ENCODE measurements around the gene RETREG1.
"Not testable (repeated sequence)": the region's sequence is repeated elsewhere in the genome, so short reads cannot be mapped to it uniquely, and the experiment has no call there.

RETREG1 gene

DNA sequence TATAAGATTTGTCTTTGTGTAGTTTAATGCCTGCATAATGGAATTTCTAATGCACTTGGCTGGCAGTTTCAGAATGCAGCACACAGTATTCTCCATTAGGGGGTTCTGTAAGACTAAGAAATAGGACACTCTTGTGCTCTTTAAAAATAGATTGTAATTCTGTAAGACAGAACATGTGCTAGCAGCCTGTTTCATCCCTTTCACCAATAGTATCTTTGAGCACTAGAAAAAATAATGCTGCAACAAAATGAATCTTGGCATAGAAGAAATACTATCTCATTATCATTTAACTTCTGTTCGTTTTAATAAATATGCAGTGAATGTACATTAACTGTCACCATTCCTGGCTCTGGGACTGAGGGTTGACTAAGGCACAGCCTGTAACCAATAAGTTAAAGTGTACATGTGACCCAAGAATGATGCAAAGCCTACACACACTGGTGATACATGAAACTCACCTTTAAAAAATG lies 127.4 kb downstream of the RETREG1 start:
- DNase-seq (ENCODE audit: low read depth, low spot score): peak; percentile 17

DNA sequence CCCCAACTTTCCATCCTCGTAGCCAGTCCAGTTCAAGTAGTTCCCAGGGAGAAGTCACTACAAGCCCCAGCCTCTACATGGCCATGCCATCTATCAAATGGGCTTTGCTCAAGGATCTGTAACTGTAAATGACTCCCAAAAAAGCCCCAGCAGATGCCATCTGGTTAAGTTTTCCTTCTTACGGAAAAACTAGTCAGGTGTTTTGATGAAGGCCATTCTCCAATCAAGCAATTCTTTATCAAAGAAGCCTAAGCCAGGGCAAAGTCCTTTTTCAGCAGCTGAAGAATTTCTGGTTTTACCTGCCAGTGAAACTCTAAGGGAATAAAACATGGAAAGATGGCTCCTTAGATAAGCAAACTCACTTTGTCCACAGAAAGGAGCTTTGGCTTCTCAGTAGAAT lies 129.3 kb downstream of the RETREG1 start:
- DNase-seq (ENCODE audit: low read depth, low spot score): no peak

DNA sequence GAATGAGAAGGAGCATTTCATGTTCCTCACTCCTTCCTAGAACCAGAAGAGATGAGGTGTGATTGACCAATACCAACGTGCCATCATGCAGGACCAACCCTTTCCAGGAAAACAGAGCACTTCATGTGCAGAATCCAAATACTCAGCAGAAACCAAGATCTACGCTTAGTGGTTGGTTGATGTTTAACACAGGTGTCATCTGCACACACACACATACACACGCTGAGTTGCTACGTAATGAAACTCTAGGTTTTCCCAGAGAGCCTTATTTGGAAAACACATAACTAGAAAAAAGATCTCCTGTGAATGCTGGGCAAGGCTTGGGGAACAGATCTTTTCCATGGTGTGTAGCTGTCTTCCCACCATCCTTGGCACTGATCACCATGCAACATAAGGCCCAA lies 130.1 kb downstream of the RETREG1 start:
- no peak for DNase-seq (ENCODE audit: low read depth, low spot score)

DNA sequence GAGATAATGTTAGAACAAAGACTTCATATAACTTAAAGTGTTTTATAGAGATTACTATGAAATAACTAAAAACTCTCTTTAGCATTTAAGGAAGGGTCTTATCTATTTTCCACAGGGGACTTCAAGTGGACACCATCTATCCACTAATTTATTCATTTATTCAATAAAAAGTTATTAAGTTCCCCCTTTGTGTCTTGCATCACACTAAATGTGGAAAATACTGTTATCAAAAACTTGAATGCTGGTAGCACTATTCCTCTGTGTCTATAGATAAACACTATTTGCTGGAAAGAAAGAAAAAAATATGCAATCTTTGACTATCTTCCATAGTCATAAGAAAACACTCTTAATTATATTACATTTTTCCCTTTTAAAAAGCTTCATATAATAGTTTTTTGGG lies 131.1 kb downstream of the RETREG1 start:
- no peak for DNase-seq (ENCODE audit: low read depth, low spot score)

DNA sequence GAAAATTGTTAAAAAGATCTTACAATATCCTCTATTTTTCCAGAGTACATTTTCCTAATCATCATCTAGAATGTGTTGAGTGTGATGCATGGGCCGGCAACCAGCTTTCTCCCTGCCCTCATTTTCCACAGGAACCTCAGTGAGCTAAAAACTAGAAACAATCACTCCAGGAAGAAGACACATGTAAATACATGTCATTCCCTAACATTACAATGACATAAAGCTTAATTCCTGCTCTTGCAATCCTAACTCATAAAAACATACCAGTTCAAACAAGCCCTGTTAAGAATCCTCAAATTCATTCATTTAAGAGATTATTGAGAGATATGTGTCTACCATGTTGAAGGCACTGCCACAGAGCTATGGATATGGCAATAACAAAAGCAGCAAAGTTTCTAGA lies 132.7 kb downstream of the RETREG1 start:
- DNase-seq (ENCODE audit: low read depth, low spot score): no peak

DNA sequence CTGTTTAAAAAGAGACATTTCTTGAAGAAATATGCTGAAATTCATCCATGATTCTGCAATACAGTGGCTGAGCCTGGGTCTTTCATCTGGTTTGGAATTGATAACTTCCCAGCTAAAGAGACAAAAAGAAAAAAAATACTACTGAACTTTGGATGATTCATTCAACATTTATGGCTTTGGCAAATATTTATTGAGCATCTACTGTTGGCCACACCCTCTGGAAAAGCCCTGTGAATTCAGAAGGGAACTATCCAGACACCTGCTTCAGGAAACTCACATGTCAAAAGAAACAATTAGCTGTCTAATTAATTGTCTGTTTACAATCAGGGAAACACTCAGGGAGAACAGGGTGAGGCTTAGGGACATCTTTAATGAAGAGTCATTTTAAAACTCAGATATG lies 133.4 kb downstream of the RETREG1 start:
- DNase-seq (ENCODE audit: low read depth, low spot score): no peak

DNA sequence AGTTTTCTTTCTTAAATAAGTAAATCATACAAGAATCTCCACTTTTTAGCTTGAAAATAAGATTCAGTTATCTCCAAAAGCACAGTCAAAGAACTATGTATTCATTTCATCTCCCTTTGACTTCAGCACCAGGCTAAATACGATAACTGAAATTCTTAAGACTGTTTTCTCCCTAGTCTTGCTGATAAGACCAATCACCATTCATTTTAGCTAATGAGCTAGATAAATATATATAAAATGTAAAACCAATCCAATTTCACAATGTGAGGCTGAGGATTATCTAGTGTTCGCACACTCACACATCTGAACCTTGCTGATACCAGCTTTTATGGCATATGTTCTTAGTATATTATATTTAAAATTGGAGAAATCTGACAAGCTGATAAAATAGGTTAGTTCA lies 133.9 kb downstream of the RETREG1 start:
- DNase-seq (ENCODE audit: low read depth, low spot score): no peak

DNA sequence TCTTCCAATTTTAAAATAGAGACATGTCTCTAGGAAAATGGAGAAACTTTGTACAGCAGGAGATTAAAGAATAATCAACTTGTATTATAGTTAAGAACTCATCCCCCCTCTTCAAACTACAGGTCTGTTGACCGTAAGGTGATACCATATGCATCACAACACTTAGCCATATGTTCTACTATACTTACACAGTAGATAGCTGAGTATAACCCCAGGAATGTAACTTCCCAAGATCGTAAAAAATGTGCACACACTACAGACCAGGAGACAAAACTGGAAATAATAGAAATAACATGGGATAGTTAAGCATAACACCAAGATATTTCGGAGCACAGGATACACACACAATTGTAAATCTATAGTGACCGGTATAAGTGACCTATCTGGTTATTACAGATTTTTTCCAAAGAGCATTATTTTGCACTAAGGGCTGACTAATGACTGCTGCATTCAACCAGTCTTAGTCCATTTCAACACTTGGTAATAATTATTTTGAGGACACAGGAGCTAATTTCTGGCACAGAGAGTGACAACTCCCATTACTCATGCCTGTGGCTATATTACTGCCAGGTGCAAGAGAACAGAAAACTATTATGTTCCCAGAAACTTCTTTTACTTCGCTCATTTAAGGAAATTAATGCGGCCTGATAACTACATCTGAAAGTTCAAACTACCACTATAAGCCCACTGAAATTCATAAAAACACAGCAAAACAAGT lies 135.8 kb downstream of the RETREG1 start:
- DNase-seq (ENCODE audit: low read depth, low spot score): no peak

DNA sequence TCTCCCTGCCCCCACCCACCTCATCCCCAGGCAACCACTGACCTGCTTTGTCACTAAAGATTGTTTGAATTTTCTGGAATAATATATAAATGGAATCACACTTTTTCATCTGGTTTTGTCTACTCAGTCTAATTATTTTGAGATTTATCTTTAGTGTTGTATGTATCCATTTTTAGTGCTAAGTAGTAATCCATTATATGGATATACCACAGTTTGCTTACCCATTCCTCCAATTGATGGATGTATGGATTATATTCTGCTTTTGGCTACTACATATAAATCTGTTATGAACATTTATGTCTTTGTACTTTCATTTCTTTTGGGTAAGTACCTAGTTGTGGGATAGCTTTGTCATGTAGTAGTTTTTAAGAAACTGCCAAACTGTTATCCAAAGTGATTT lies 136.7 kb downstream of the RETREG1 start:
- DNase-seq (ENCODE audit: low read depth, low spot score): no peak

DNA sequence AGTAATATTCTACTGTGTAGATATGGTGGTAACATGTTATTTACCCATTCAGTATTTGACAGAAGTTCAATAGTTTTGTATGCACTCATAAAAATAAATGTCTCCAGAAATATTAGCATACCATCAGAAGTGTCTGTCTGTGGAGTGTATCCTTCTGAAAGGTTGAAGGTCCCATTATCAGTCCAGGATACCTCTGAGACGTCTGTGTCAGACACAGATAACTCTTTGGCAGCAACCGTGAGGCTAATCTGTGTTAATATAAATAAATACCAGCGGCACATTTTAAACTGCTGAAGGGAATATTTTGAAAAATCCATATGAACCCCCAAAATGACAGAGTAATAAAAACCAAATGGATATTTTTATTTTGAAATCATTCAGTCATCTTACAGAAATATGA lies 139.3 kb downstream of the RETREG1 start:
- DNase-seq (ENCODE audit: low read depth, low spot score): no peak

DNA sequence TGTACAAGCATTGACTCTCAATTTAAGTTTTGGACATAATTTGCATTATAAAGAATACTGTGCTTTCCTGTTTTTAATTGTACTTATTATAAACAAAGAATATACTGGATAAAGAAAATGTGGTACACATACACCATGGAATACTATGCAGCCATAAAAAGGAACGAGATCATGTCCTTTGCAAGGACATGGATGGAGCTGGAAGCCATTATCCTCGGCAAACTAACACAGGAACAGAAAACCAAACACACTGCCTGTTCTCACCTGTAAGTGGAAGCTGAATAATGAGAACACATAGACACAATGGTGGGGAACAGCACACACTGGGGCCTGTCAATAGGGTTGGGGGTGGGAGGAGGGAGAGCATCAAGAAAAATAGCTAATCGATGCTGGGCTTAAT lies 140.4 kb downstream of the RETREG1 start:
- not testable (repeated sequence) for DNase-seq (ENCODE audit: low read depth, low spot score)

DNA sequence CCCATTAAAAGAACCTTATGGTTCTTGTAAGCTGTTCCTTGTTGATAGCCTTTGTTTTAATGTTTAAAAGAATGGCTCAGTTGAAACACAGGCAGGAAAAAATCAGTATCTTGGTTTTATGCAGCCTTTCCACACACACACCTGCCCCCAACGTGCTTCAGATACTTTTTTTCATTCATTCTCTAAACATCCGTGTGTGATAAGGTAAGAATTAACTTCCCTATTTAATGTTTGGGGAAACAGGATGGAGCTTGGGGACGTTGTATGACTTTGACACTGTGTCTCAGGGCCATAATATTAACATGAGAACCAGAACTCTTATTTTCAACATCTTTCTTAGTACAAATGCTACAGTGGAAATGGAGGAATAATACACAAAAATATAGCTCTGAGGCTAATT lies 145.4 kb downstream of the RETREG1 start:
- DNase-seq (ENCODE audit: low read depth, low spot score): no peak

DNA sequence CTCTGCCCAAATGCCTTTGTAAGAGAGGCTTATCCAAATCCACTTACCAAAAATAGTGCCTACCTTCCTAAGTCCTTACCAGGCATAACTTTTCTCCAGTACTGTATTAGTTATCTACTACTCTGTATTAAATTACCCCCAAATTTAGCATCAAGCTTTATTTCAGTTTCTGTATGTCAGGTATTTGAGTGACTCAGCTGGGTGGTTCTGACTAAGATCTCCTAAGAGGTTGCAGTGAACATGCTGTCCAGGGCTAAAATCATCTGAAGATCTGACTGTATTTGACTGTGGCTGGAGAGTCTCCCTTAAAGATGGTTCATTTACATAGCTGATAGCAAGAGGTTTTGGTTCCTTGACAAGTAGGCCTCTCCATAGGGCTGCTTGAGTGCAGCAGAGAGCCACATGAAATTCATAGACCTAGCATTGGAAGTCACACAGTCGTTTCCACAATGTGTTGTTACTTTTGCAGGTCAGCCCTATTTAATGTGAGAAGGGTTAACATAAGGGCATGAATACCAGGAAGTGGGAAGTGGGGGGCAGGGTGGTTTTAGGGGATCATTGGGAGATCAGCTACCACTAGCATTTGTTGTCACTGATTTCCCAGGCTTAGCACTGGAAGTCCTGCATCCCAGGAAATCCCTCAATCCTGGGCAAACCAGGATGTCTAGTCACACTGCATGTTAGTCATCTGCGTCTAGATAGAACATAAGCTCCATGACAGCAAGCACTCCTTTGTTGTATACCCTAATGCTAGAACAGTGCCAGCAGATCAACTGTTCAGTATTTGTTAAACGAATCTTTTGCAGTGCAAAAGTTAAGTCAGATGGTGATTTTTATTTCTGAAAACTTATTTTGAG lies 149.2 kb downstream of the RETREG1 start:
- DNase-seq (ENCODE audit: low read depth, low spot score): no peak

DNA sequence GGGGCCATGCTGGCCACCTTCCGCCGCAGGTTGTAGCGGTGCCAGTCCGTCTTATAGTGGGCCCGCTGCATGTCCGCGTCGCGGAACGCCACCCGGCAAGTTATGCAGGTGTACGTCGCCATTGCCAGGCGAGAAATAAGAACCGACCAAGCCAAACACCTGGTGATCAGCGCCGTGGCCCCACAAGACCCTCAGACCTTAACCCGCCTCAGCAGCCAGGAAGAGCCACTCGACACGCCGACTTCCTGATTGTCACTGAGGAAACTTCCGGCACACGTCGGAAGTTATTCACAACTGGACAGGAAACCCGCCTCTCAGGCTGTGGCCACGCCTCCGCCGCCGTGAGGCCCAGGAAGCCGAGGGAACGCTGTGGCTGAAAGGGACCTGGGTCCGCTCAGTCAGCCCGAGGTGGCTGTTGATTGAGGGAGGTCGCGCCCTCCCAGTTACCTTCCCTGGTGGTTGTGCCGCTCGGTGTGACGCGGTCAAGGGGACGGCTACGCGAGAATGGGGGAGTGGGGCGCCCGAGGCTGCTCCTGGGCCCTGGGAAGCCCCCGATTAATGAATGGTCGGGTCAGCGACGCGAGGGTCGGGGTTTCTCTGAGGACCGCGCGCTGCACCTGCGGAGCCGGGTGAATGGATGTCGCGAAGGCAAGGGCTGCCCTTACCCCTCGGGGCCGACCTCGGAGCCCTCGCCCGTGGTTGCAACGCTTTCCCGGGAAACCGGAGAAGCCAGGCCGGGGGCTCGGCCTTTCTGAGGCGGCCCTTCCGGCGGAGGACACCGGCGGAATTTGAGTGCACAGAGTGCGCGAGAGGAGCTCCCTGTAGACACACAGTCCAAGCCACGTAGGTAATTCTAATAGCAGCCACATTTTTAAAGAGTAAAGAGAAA lies 151.0 kb downstream of the RETREG1 start, which contains the start of gene ZNF622:
Gene ZNF622, minus strand, starts transcription at position 257 of the 889 bp plus-strand sequence. Its CDS starts 135 bp downstream, at position 122.
- peak; percentile 55 for DNase-seq (ENCODE audit: low read depth, low spot score)

DNA sequence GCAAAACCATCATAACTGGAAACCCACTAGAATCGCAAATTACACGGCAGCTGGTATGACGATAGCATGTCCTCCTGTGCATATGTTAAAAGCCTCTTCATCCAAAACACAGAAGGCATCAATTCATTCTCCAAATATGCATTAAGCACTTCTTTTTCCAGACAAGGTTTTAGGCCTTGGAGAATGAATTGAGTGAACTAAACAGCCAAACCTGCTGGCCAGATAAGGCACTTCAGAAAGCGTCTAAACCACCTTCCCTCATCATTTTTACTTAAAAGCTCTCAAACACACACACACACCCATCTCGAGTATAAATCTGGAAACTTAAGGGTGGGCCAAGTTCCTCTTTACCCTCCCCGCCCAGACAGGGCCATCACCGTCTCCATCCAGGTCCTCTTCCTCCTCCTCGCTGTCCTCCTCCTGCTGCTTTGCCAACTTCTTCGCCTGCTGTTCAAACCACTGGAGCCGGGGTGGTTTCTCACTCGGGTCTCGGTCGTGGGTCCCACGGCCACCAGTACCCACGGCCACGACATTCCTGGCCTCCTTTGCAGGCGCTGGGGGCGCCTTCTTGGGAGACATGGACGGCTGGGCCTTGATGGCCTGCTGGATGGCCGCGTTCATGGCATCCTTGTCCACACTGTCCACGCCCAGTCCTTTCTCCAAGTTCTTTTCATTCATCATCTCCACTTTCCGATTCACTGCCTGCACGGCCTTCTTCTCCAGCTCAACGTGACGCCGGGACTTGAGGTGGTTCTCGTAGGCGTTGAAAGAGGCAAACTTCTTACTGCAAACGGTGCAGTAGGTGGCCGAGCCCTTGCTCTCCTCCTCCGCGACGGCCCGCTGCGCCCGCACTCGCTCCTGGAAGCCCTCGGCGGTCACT lies 151.9 kb downstream of the RETREG1 start:
- no peak for DNase-seq (ENCODE audit: low read depth, low spot score)

DNA sequence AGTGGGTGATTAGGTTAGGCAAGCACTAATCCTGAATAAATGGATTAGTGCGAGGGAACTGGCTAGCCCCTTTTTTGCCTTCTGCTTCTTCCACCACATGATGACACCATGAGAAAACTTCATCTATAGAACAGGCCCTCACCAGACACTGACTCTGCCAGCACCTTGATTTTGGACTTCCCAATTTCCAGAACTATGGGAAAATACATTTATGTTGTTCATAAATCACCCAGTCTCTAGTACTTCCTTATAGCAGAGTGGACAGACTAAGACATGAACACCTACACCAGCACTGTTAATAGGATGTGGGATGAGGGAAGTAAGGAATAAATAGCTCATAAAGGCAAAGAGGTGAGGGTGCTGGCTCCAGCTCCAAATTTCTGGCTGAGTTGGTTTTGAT lies 152.6 kb downstream of the RETREG1 start:
- DNase-seq (ENCODE audit: low read depth, low spot score): no peak

DNA sequence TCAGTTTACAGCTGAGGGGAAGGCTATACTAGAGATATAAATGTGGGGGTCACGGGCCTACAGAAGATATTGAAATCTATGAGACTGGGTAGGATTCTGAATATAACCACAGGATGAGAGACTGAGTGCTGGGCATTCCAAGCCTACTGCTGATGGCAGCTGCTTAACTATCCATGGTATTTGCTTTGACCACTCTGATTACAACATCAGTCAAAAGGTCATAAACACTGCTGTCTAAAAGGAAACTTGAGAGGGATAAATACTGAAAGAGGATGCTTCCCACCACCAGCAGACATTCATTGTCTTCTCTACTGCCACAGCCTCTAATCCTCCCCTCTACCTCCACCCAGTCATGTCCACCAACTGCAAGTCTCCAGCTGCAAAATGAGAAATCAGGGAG lies 155.0 kb downstream of the RETREG1 start:
- peak; percentile 18 for DNase-seq (ENCODE audit: low read depth, low spot score)

DNA sequence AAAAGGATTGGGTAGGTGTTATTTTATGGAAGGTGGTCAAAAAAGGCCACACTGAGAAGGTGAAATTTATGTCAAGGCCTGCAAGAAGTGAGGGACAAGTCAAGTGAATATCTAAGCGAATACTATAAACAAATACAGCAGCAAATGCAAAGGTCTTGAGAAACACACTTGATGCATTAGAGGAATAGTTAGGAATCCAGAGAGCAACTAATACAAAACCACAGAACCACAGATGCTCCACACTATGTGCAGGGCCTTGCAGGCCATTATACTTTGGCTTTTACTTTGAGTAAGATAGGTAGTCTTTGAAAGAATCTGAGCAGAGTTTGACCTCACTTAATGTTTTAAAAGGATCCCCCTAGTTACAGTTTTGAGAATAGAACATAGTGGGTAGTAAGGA lies 155.8 kb downstream of the RETREG1 start:
- DNase-seq (ENCODE audit: low read depth, low spot score): no peak

DNA sequence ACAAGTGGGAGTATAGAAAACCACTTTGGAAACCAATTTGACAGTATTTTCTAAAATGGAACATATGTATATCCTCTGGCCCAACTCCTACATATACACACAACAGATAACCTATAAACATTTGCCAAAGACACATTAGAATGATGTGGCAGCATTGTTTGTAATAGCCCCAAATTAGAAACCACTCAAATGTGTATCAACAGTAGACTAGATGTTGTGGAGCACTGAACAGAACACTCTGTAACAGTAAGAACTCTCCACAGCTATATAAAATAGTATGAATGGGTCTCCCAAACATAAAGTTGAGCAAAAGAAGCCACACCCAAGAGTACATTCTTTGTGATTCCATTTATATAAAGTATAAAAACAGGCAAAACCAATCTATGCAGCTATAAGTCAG lies 157.3 kb downstream of the RETREG1 start:
- no peak for DNase-seq (ENCODE audit: low read depth, low spot score)

DNA sequence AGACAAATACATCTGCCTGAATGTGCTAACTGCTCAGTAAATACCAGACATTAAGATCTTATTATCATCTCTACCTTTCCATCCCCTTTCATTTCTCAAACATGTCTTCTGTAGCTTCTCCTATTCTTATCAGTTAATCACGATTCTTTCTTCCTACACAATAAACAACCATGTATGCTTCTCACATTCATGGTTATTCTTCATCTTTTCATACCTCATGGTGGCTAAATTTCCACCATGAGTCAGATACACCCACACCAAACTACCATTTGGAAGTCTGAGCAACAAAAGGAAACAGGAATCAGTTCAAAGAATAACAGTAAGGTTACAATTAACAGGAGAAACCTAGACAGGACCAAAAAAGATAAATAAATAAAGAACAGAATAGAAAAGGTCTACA lies 158.9 kb downstream of the RETREG1 start:
- DNase-seq (ENCODE audit: low read depth, low spot score): no peak

DNA sequence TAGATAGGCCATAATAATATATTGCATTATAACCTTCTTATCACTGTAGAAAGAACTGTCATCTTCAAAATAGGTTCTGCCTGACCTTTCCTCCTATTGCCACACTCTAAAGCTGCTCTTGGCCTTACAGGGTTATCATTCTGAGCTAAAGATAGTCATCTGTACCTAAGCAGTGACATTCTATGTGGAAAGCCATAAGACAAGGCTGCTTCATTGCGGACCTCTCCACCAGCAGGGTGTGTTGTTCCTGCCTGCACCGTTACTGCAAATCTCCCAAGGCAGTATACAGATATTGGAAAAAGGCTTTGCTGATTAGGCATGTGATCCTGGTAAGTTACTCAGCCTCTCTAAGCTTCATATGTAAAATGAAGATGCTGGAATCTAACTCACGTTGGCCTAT lies 159.3 kb downstream of the RETREG1 start:
- no peak for DNase-seq (ENCODE audit: low read depth, low spot score)
